CD4-positive, alpha-beta memory T cell (primary cell): ENCODE data around the gene ANKRD13B. TPM values are rescaled to one million over a fixed set of nuclear protein-coding genes. Genes with fewer than 3 reads are reported as not detected.

Experiments
- CTCF ChIA-PET: fragments of 350-600 bp; sonication (Branson Sonifier 250); formaldehyde crosslinking; loops from one replicate; lab custom pipeline; 2021; ENCODE audit warnings: inconsistent platforms; ENCODE audit not compliant: partially characterized antibody; lab: Charles Lee
- POLR2A ChIA-PET: fragments of 350-600 bp; sonication (Branson Sonifier 250); formaldehyde crosslinking; loops from one replicate; lab custom pipeline; 2021; ENCODE audit not compliant: partially characterized antibody; lab: Charles Lee
- DNase-seq, 5 donors: peaks; one replicate each; pipeline versions ENCODE4 v3.0.0 to v3.0.0-alpha.2; 2020 to 2022; ENCODE audit warnings: mixed read lengths in 1 of 5
- H3K27ac ChIP-seq: one replicate; pipeline ENCODE4 v1.7.0; 2013; ENCODE audit warnings: low read depth, low read length
- H3K27me3 ChIP-seq: 2 replicates; pipeline ENCODE4 v1.7.0; 2013; ENCODE audit warnings: mild to moderate bottlenecking, low read length, moderate library complexity; ENCODE audit not compliant: insufficient read depth
- H3K36me3 ChIP-seq: 2 replicates; pipeline ENCODE4 v1.7.0; 2013; ENCODE audit warnings: mild to moderate bottlenecking, low read length, moderate library complexity; ENCODE audit not compliant: insufficient read depth
- H3K4me1 ChIP-seq: 2 replicates; pipeline ENCODE4 v1.7.0; 2013; ENCODE audit warnings: mild to moderate bottlenecking, low read length, moderate library complexity; ENCODE audit not compliant: insufficient read depth
- H3K4me3 ChIP-seq, 2 donors: one replicate each; pipeline ENCODE4 v1.7.0; 2013; ENCODE audit warnings: low read length in 2 of 2, mild to moderate bottlenecking in 1 of 2
- H3K9me3 ChIP-seq, 2 donors: one replicate each; pipeline ENCODE4 v1.7.0; 2013; ENCODE audit warnings: low read length in 2 of 2, control low read depth in 1 of 2; ENCODE audit not compliant: control insufficient read depth in 1 of 2
- H3K27ac Mint-ChIP-seq, 7 donors: one replicate each; pipeline ENCODE4 v1.8.0; 2020 to 2021; ENCODE audit warnings: mixed read lengths in 7 of 7, mild to moderate bottlenecking in 6 of 7, inconsistent platforms in 3 of 7, moderate library complexity in 3 of 7
- H3K27me3 Mint-ChIP-seq, 2 donors: one replicate each; pipeline ENCODE4 v1.8.0; 2020 to 2021; ENCODE audit warnings: mixed read lengths in 2 of 2
- H3K36me3 Mint-ChIP-seq, 2 donors: one replicate each; pipeline ENCODE4 v1.8.0; 2020 to 2021; ENCODE audit warnings: mixed read lengths in 2 of 2, inconsistent platforms in 1 of 2, mild to moderate bottlenecking in 1 of 2
- H3K4me1 Mint-ChIP-seq, 4 donors: one replicate each; pipeline ENCODE4 v1.8.0; 2020 to 2021; ENCODE audit warnings: mixed read lengths in 4 of 4, mild to moderate bottlenecking in 1 of 4
- H3K4me3 Mint-ChIP-seq, 8 donors: one replicate each; pipeline ENCODE4 v1.8.0; 2020 to 2021; ENCODE audit warnings: mixed read lengths in 8 of 8, mild to moderate bottlenecking in 7 of 8, moderate library complexity in 6 of 8, inconsistent platforms in 3 of 8
- H3K9me3 Mint-ChIP-seq, 8 donors: one replicate each; pipeline ENCODE4 v1.8.0; 2020 to 2021; ENCODE audit warnings: mixed read lengths in 8 of 8, mild to moderate bottlenecking in 5 of 8, inconsistent platforms in 3 of 8, moderate library complexity in 1 of 8
- intact Hi-C: fragments of 100-400 bp; cut with micrococcal nuclease; formaldehyde crosslinking; loops from one replicate; pipeline ENCODE4 v1.15.1; 2023
- polyA plus RNA-seq, 2 donors: library from polyadenylated mRNA; unstranded; fragments of 300-500 nt; fragmentation: Illumina TruSeq; gene quantifications; one replicate each; pipeline ENCODE4 v1.2.3, GENCODE V29; 2021
- total RNA-seq, 2 experiments: library from RNA; stranded (reverse); gene quantifications; one replicate each; pipeline ENCODE4 v1.2.3, GENCODE V29; 2021

The ANKRD13B gene
- total and polyA plus RNA-seq, 4 experiments from 2014 or later, result 1.3 to 2.3 TPM; not detected in 2

DNA sequence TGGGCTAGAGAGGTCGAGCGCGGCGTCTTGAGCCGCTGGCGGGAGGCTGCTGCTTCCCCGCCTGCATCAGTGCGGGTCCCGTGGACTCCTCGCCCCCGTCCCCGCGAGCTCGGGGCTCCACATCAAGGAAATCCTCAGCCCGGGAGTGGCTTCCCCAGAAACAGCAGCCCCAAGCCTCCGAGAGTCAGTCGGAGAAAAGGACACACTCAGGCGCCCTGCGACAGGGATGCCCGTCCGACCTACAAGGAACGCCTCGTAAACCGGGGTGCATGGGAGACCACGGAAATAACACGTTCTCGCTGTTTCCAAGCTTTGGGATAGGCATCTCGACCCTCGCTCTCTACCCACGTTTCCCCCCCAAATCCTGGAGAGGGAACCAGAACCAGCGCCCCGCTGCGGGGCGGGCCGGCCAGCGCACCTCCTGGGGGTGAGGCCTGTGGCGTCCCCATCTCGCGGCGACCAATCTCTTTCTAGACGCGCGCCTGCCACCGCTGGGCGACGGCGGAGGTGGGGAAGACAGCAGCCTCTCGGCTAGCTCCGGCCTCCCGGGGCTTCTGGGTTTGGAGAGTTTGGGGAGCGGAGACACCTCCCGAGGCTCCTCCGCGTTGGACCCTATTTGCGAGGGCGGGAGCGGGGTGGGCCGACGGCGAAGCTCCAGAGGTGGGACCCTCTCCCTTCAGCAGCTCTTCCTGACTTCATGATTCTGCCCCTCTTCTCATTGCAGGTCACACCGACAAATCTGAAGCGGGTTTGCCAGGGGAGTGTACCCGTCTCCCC, 25.2 kb upstream of the ANKRD13B start:
- H3K36me3 ChIP-seq, result no peaks in the 10 kb centered on the region
- CTCF ChIA-PET, result interaction anchor here (0.8 to 28.5 kb wide), 7 partner anchors 11 to 362 kb away, joined by 3 to 523 read pairs (median 6); partner anchors contain the start of genes ANKRD13B, CORO6 and SSH2
- H3K27me3 Mint-ChIP-seq, result no peaks in the 10 kb centered on the region
- POLR2A ChIA-PET, result interaction anchor here (0.6 to 10.2 kb wide), 21 partner anchors 9 to 724 kb away, joined by 3 to 119 read pairs (median 5); partner anchors contain the start of genes ANKRD13B, BLMH, GIT1 and SSH2
- no peaks in the 10 kb centered on the region for H3K9me3 ChIP-seq
- H3K27ac Mint-ChIP-seq, result peak overlapping the region; percentile 92 to 98 (median 95)
- no peaks in the 10 kb centered on the region for H3K9me3 Mint-ChIP-seq
- H3K4me1 ChIP-seq, result peaks cover 31% of the 10 kb centered on the region
- H3K4me3 Mint-ChIP-seq, result peak overlapping the region; percentile 92 to 98 (median 96)
- H3K27ac ChIP-seq, result peak overlapping the region; percentile 61
- intact Hi-C loops, result loop anchor here (1.0 to 5.0 kb wide), 6 partner anchors 13 to 275 kb away; partner anchors contain the start of genes GIT1, NUFIP2 and TAOK1
- peak; percentile 74 to 80 (median 76) for DNase-seq
- H3K4me1 Mint-ChIP-seq, result peaks cover 25 to 59% (median 36%) of the 10 kb centered on the region in 4 donors
- H3K27me3 ChIP-seq, result no peaks in the 10 kb centered on the region
- peaks cover 0 to 13% of the 10 kb centered on the region in 2 donors for H3K36me3 Mint-ChIP-seq
- H3K4me3 ChIP-seq, result peak overlapping the region; percentile 58 to 83

- Mint-ChIP-seq H3K27ac (peak within 1 kb of the TSS; percentile 92 to 98 (median 95)), H3K27me3 (no peaks in the 10 kb centered on the region)
Measured at GRCh38 chr17:29568331-29569244, 24.3 kb upstream of the ANKRD13B start, which contains the start of gene TP53I13. Gene TP53I13 (plus strand): TSS chr17:29568701. CDS start chr17:29568759, 58 bp downstream.

DNA sequence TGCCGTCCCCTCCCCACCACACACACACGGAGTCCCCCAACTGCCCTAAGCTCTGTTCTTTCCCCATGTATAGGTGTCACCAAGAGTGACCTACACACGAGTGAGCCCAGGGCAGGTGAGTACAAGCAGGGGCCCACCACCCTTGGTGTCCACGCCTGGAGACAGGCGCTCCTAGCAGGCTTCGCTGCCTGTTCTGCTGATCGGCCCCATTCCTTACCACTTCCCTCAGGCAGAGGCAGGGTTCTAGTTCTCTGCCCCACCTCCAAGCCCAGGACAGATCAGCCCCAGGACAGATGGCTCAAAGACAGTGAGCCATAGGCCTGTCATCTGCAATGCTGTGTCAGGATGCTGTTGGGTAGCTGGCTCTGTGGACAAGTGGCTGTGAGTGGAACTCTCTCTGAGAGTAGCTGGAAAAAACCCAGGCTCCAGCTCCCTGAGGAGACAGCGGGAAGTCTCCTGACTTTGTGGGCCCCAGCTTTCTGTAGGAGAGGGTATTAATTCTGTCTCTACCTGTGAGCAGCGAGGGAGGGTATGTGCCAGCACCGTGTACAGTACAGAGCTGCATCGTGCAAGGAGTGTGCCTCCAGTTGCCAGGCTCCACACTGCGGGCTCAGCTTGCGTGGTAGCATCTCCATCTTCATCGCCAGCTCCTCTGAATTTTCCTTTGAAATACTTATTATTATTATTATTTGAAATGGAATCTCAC, 23.5 kb upstream of the ANKRD13B start:
- Mint-ChIP-seq H3K36me3 (peaks cover 0 to 17% of the 10 kb centered on the region in 2 donors), H3K4me1 (peaks cover 18 to 47% (median 27%) of the 10 kb centered on the region in 4 donors), H3K27ac (peak overlapping the region; percentile 48 to 93 (median 80)), H3K9me3 (no peaks in the 10 kb centered on the region), H3K4me3 (peak overlapping the region; percentile 82 to 90 (median 86)), H3K27me3 (no peaks in the 10 kb centered on the region)
- CTCF ChIA-PET, result interaction anchor here (0.8 to 28.5 kb wide), 6 partner anchors 11 to 362 kb away, joined by 3 to 523 read pairs (median 21); partner anchors contain the start of genes ANKRD13B and CORO6
- DNase-seq, result peak in 1 of 5 donors; percentile 37
- Histone ChIP-seq H3K36me3 (peaks cover 2% of the 10 kb centered on the region), H3K27ac (peak overlapping the region; percentile 57), H3K4me3 (peak overlapping the region; percentile 42 to 83), H3K4me1 (peaks cover 24% of the 10 kb centered on the region), H3K9me3 (no peaks in the 10 kb centered on the region), H3K27me3 (no peaks in the 10 kb centered on the region)
- intact Hi-C loops, result loop anchor here (5.0 kb wide), 2 partner anchors 193 to 277 kb away; partner anchors contain the start of gene NUFIP2
- POLR2A ChIA-PET, result interaction anchor here (0.8 to 10.2 kb wide), 8 partner anchors 7 to 361 kb away, joined by 3 to 119 read pairs (median 24); partner anchors contain the start of genes ANKRD13B, GIT1 and SSH2

More at GRCh38 chr17:29568331-29569244, 24.3 kb upstream of the ANKRD13B start, which contains the start of gene TP53I13:
- Histone ChIP-seq H3K36me3 (no peaks in the 10 kb centered on the region), H3K27me3 (no peaks in the 10 kb centered on the region), H3K27ac (peak within 1 kb of the TSS; percentile 61), H3K4me3 (peak within 1 kb of the TSS; percentile 58 to 83), H3K4me1 (peaks cover 31% of the 10 kb centered on the region), H3K9me3 (no peaks in the 10 kb centered on the region)
- POLR2A ChIA-PET, result interaction anchor here (0.6 to 10.2 kb wide), 21 partner anchors 8 to 723 kb away, joined by 3 to 119 read pairs (median 5); partner anchors contain the start of genes ANKRD13B, BLMH, GIT1 and SSH2
- Mint-ChIP-seq H3K4me3 (peak within 1 kb of the TSS; percentile 92 to 98 (median 96)), H3K9me3 (no peaks in the 10 kb centered on the region), H3K36me3 (peaks cover 0 to 14% of the 10 kb centered on the region in 2 donors), H3K4me1 (peaks cover 23 to 55% (median 34%) of the 10 kb centered on the region in 4 donors)
- CTCF ChIA-PET, result interaction anchor here (0.8 to 28.5 kb wide), 9 partner anchors 11 to 363 kb away, joined by 3 to 523 read pairs (median 6); partner anchors contain the start of genes ANKRD13B, CORO6 and SSH2
- intact Hi-C loops, result loop anchor here (1.0 to 5.0 kb wide), 6 partner anchors 12 to 276 kb away; partner anchors contain the start of genes GIT1, NUFIP2 and TAOK1
- DNase-seq, result peak; percentile 78 to 86 (median 83)

GRCh38 chr17:29570521-29570920, 22.4 kb upstream of the ANKRD13B start:
- CTCF ChIA-PET, result interaction anchor here (0.8 to 28.5 kb wide), 7 partner anchors 9 to 361 kb away, joined by 3 to 523 read pairs (median 8); partner anchors contain the start of genes ANKRD13B and CORO6
- Mint-ChIP-seq H3K9me3 (no peaks in the 10 kb centered on the region), H3K4me1 (peaks cover 16 to 38% (median 21%) of the 10 kb centered on the region in 4 donors), H3K36me3 (peaks cover 0 to 28% of the 10 kb centered on the region in 2 donors), H3K4me3 (peak overlapping the region in 7 of 8 donors; percentile 35 to 74 (median 60)), H3K27ac (peak overlapping the region in 5 of 7 donors; percentile 10 to 77 (median 56)), H3K27me3 (no peaks in the 10 kb centered on the region)
- Histone ChIP-seq H3K36me3 (peaks cover 12% of the 10 kb centered on the region), H3K4me1 (peaks cover 14% of the 10 kb centered on the region), H3K27me3 (no peaks in the 10 kb centered on the region), H3K4me3 (no peak overlapping the region), H3K27ac (no peak overlapping the region), H3K9me3 (no peaks in the 10 kb centered on the region)
- intact Hi-C loops, result loop anchor here (10.0 kb wide), 1 partner anchor 196 kb away; no protein-coding TSS in a partner anchor
- DNase-seq, result no peak
- POLR2A ChIA-PET, result interaction anchor here (5.2 to 10.2 kb wide), 3 partner anchors 14 to 46 kb away, joined by 68 to 119 read pairs (median 115); partner anchors contain the start of genes ANKRD13B and GIT1

GRCh38 chr17:29571486-29571882, 21.4 kb upstream of the ANKRD13B start:
- Histone ChIP-seq H3K27me3 (no peaks in the 10 kb centered on the region), H3K9me3 (no peaks in the 10 kb centered on the region), H3K4me3 (no peak overlapping the region), H3K4me1 (peaks cover 9% of the 10 kb centered on the region), H3K27ac (no peak overlapping the region), H3K36me3 (peaks cover 21% of the 10 kb centered on the region)
- no peak for DNase-seq
- intact Hi-C loops, result loop anchor here (10.0 kb wide), 1 partner anchor 197 kb away; no protein-coding TSS in a partner anchor
- Mint-ChIP-seq H3K27me3 (no peaks in the 10 kb centered on the region), H3K27ac (peak overlapping the region in 1 of 7 donors; percentile 22), H3K9me3 (no peaks in the 10 kb centered on the region), H3K36me3 (peaks cover 0 to 30% of the 10 kb centered on the region in 2 donors), H3K4me3 (peak overlapping the region in 1 of 8 donors; percentile 52), H3K4me1 (peaks cover 10 to 31% (median 16%) of the 10 kb centered on the region in 4 donors)
- CTCF ChIA-PET, result interaction anchor here (0.8 to 28.5 kb wide), 8 partner anchors 8 to 360 kb away, joined by 3 to 523 read pairs (median 16); partner anchors contain the start of genes ANKRD13B and CORO6
- POLR2A ChIA-PET, result interaction anchor here (1.1 to 10.2 kb wide), 4 partner anchors 8 to 202 kb away, joined by 8 to 119 read pairs (median 64); partner anchors contain the start of gene GIT1
